Prostate gland (tissue), 2 donors: ENCODE data around the gene FCF1. TPM values are rescaled to one million over a fixed set of nuclear protein-coding genes. Genes with fewer than 3 reads are reported as not detected.
A peak's percentile ranks its signal among the peaks of the same experiment; 100 is the strongest.

Experiments used
- DNase-seq: peaks from one replicate; pipeline ENCODE4 v3.0.0-alpha.2; 2019; ENCODE audit warnings: low spot score
- H3K27ac ChIP-seq, 2 donors: fragments of 200-600 bp; sonication (generic); 2 replicates each; pipeline ENCODE4 v1.5.1; 2017 to 2019
- H3K27me3 ChIP-seq: fragments of 200-600 bp; sonication (generic); replicated peaks from 2 replicates; pipeline ENCODE4 v1.5.1; 2019; ENCODE audit not compliant: insufficient read depth
- H3K36me3 ChIP-seq, 2 donors: fragments of 200-600 bp; sonication (generic); 1 replicate in 1 of 2; 2 replicates in 1 of 2; pipeline versions ENCODE4 v1.5.1 to v1.8.1; 2017 to 2019
- H3K4me1 ChIP-seq: fragments of 200-600 bp; sonication (generic); replicated peaks from 2 replicates; pipeline ENCODE4 v1.5.1; 2019
- H3K4me3 ChIP-seq, 2 donors: fragments of 200-600 bp; sonication (generic); 2 replicates each; pipeline ENCODE4 v1.5.1; 2017 to 2019
- H3K9me3 ChIP-seq: fragments of 200-600 bp; sonication (generic); 2 replicates; pipeline ENCODE4 v1.5.1; 2017
- CTCF ChIP-seq, 4 experiments: fragments of 200-600 bp in 2 of 4; fragments of 450-650 bp in 2 of 4; sonication (generic) in 2 of 4; IDR thresholded peaks; 1 replicate in 3 of 4; 2 replicates in 1 of 4; pipeline ENCODE4 v1.5.1; 2016 to 2019; ENCODE audit warnings: antibody characterized with exemption in 4 of 4, mild to moderate bottlenecking in 2 of 4, moderate library complexity in 2 of 4
- POLR2A ChIP-seq: fragments of 450-650 bp; IDR thresholded peaks from one replicate; pipeline ENCODE4 v1.6.1; 2016; ENCODE audit warnings: antibody characterized with exemption, mild to moderate bottlenecking
- POLR2AphosphoS5 ChIP-seq: sonication (generic); formaldehyde crosslinking; IDR thresholded peaks from one replicate; pipeline ENCODE4 v1.6.1; 2017; ENCODE audit warnings: antibody characterized with exemption
- WGBS: methylation state at CpG from one replicate; pipeline ENCODE4 v1.1.5; 2018; 5-methylcytosine and 5-hydroxymethylcytosine counted together
- intact Hi-C: fragments of 100-400 bp; cut with DNase I; formaldehyde crosslinking; loops from one replicate; pipeline ENCODE4 v1.14.2; 2022
- total RNA-seq, 2 donors: library from RNA; depleted of rRNA; stranded (reverse); fragments of >200 nt; gene quantifications; one replicate each; pipeline ENCODE4 v1.1.0, GENCODE V29; 2016

The FCF1 gene
- total RNA-seq = 10 to 100 TPM; 24.2 to 26.0 TPM

GRCh38 chr14:74712499-74713394 is at the start of gene FCF1, which contains the start of gene AREL1:
Gene FCF1, plus strand, starts transcription at chr14:74713144. Its CDS starts 54 bp downstream, at chr14:74713198.
Gene AREL1, minus strand, starts transcription at chr14:74713080. Its CDS starts 27,465 bp downstream, at chr14:74685615.
- Histone ChIP-seq H3K9me3 (no peaks in the 10 kb centered on the region), H3K4me1 (peaks cover 4% of the 10 kb centered on the region), H3K27ac (peak within 1 kb of the TSS; percentile 78 to 81), H3K4me3 (peak within 1 kb of the TSS; percentile 53 to 72), H3K27me3 (no peaks in the 10 kb centered on the region), H3K36me3 (no peaks in the 10 kb centered on the region)
- intact Hi-C loops = loop anchor here (5.0 to 10.0 kb wide), 2 partner anchors 52 to 100 kb away; partner anchors contain the start of genes LTBP2 and YLPM1
- DNase-seq = peak; percentile 83
- WGBS = 0% methylated on average over 31 of the region's 31 CpGs
- TF ChIP-seq POLR2A (peak; percentile 13), POLR2AphosphoS5 (peak; percentile 99), CTCF (IDR thresholded peaks at IDR 0.05) (peak in 2 of 4 experiments; percentile 14 to 16)

GRCh38 chr14:74663884-74664283 is 49.1 kb upstream of the FCF1 start:
- no peak for TF ChIP-seq CTCF (IDR thresholded peaks at IDR 0.05)
- TF ChIP-seq POLR2AphosphoS5 = peak; percentile 50

GRCh38 chr14:74664717-74665116 is 48.2 kb upstream of the FCF1 start:
- no peak for DNase-seq
- 100% methylated on average over 2 of the region's 2 CpGs for WGBS
- Histone ChIP-seq H3K9me3 (no peaks in the 10 kb centered on the region), H3K36me3 (no peaks in the 10 kb centered on the region), H3K27ac (no peak overlapping the region), H3K4me1 (no peaks in the 10 kb centered on the region), H3K4me3 (no peak overlapping the region), H3K27me3 (no peaks in the 10 kb centered on the region)
- TF ChIP-seq CTCF (IDR thresholded peaks at IDR 0.05) = no peak
- TF ChIP-seq POLR2A = no peak
- intact Hi-C loops = loop anchor here (5.0 kb wide), 1 partner anchor 47 kb away; no protein-coding TSS in a partner anchor

More at GRCh38 chr14:74663884-74664283, 49.1 kb upstream of the FCF1 start:
- no peak overlapping the region for H3K4me3 ChIP-seq
- H3K27ac ChIP-seq = peak overlapping the region in 1 of 2 donors; percentile 44
- DNase-seq = no peak
- no peaks in the 10 kb centered on the region for H3K36me3 ChIP-seq
- H3K27me3 ChIP-seq = no peaks in the 10 kb centered on the region
- WGBS = 80% methylated on average over 7 of the region's 7 CpGs
- intact Hi-C loops = loop anchor here (5.0 kb wide), 1 partner anchor 47 kb away; no protein-coding TSS in a partner anchor
- H3K9me3 ChIP-seq = no peaks in the 10 kb centered on the region
- no peaks in the 10 kb centered on the region for H3K4me1 ChIP-seq

GRCh38 chr14:74667758-74668157 is 45.2 kb upstream of the FCF1 start:
- no peaks in the 10 kb centered on the region for H3K27me3 ChIP-seq
- no peak for DNase-seq

More at GRCh38 chr14:74667758-74668157, 45.2 kb upstream of the FCF1 start:
- TF ChIP-seq POLR2A (no peak), POLR2AphosphoS5 (no peak), CTCF (IDR thresholded peaks at IDR 0.05) (no peak)
- H3K27ac ChIP-seq = no peak overlapping the region
- H3K36me3 ChIP-seq = peaks cover 0 to 2% of the 10 kb centered on the region in 2 donors
- 73% methylated on average over 1 of the region's 1 CpG for WGBS
- intact Hi-C loops = no loop called here
- no peaks in the 10 kb centered on the region for H3K4me1 ChIP-seq
- H3K9me3 ChIP-seq = no peaks in the 10 kb centered on the region
- no peak overlapping the region for H3K4me3 ChIP-seq
